Fibroblast of pulmonary artery (primary cell): Measurements from ENCODE around the gene DLGAP4.

Source experiments
- DNase-seq: peaks from one replicate; pipeline ENCODE4 v3.0.0-alpha.2; 2010; ENCODE audit warnings: low read depth
- H3K4me3 ChIP-seq: replicated peaks from 2 replicates; pipeline ENCODE4 v1.5.1; 2011; ENCODE audit warnings: low read depth, mild to moderate bottlenecking, control low read depth, low read length, moderate library complexity
- TF ChIP-seq, protein P1 (sequence below): IDR thresholded peaks from 2 replicates; pipeline ENCODE4 v1.5.1; 2011; ENCODE audit warnings: mild to moderate bottlenecking, control low read depth, low read length, inconsistent platforms; ENCODE audit errors: missing control alignments

The DLGAP4 gene

DNA sequence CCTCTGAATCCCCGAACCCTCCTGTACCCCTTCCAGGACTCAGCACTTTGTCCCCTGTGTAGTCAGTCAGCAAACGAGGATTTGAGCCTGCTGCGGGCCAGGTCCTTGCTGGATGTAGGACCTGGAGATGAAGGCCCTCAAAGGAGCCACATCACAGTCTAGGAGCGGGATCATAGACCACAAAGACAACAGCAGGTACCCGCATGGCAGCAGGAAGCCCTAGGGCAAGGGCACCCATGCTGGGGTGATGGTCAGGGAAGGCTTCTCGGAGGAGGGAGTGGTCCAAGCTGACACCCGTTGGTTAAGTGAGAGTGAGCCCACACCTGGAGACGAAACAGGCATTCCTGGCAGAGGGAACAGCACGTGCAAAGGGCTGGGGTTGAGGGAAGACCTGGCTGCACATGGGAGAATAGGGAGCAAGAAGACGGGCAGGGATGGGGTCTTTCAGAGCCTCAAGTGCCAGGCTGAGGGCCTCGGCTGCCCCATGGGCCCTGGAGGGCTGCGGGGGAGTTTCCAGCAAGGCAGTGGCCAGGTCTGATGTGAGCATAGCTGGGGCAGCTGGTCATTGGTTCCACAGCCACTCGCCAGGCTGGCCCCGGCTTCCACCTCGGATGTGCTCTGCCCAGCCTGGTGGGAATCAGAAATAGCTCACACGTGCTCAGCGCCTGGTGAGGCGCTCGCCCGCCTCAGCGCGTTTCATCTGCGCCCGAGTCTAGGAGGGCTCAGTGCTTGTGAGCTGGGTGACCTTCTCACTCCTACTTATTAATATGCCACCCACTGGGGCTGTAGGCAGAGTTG lies 15.0 kb downstream of the DLGAP4 start:
- no peak for DNase-seq
- no peak overlapping the region for H3K4me3 ChIP-seq
- TF ChIP-seq, protein P1, sequence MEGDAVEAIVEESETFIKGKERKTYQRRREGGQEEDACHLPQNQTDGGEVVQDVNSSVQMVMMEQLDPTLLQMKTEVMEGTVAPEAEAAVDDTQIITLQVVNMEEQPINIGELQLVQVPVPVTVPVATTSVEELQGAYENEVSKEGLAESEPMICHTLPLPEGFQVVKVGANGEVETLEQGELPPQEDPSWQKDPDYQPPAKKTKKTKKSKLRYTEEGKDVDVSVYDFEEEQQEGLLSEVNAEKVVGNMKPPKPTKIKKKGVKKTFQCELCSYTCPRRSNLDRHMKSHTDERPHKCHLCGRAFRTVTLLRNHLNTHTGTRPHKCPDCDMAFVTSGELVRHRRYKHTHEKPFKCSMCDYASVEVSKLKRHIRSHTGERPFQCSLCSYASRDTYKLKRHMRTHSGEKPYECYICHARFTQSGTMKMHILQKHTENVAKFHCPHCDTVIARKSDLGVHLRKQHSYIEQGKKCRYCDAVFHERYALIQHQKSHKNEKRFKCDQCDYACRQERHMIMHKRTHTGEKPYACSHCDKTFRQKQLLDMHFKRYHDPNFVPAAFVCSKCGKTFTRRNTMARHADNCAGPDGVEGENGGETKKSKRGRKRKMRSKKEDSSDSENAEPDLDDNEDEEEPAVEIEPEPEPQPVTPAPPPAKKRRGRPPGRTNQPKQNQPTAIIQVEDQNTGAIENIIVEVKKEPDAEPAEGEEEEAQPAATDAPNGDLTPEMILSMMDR, result no peak

DNA sequence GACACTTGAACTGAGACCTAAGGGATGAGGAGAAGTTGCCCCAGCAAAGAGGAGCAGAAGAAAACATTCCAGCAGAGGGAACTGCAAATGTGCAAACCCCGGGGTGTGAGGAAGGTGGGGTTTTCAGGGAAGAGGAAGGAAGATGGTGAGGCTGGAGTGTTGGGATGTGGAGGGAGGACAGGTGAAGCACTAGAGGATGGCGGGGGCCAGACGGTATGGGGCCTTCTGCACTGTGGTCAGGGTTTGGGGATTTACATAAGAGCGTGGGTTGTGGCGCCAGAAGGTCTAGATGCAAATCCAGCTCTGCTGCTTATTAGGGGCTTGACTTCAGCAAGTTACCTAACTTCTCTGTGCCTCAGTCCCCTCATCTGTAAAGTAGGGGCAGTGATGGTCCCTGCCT lies 16.0 kb downstream of the DLGAP4 start:
- DNase-seq, result no peak
- H3K4me3 ChIP-seq, result no peak overlapping the region
- TF ChIP-seq, protein P1, result no peak

DNA sequence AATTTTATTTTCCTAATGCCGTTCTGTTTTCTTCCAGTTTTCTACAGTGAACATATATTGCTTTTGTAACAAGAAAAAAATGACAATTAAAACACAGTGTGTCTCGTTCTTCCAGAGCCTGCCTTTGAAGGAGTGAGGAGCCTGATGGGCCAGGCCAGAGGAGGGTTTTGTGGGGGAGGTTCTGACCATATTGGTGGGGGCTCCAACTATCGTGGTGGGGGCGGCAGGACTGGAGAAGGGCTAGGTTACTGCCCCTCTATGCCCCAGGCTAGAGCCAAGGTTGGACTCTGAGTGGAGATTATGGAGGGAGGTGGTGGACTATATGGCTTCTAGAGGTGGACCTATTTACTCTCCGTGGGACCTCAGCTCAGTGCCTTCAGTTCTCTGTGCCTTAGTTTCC lies 24.0 kb downstream of the DLGAP4 start:
- no peak overlapping the region for H3K4me3 ChIP-seq
- no peak for DNase-seq
- TF ChIP-seq, protein P1, result no peak

DNA sequence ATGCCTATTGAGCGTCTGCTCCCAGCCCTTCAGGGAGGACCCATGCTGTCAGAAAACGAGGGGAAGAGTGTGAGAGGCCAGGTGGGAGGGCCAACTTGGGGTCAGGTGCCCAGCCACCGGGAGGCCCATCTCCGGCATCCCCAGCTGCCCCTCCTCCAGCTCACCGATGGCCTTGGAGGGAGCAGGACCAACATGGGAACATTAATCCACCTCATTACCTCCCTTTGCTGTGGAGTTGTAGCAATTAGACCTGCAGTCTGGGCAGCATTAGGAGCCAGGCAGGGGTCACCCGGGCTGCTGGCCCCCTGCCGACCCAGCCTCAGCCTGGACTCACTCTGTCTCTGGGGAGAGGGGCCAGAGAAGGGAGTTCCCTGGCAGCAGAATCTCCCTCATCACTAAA lies 25.1 kb downstream of the DLGAP4 start:
- no peak overlapping the region for H3K4me3 ChIP-seq
- TF ChIP-seq, protein P1, result no peak
- DNase-seq, result no peak

DNA sequence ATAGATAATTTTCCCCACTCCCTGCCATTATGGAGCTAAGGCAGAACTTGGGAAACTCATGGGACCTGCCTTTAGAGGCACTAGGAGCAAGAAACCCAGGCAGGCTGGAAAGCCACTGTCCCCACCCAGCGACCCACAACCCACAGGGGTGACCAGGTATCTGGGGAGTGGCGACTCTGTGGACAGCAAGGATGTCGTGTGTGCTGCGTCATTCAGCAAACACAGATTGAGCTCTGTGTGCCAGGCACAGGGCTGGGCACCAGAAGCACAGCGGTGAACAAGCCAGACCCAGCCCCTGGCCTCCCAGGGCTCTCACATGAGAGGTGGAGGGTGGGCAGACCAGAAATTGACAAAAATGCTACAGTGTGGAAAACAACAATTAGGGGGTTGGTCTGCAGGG lies 27.7 kb downstream of the DLGAP4 start:
- TF ChIP-seq, protein P1, result no peak
- H3K4me3 ChIP-seq, result no peak overlapping the region
- no peak for DNase-seq

DNA sequence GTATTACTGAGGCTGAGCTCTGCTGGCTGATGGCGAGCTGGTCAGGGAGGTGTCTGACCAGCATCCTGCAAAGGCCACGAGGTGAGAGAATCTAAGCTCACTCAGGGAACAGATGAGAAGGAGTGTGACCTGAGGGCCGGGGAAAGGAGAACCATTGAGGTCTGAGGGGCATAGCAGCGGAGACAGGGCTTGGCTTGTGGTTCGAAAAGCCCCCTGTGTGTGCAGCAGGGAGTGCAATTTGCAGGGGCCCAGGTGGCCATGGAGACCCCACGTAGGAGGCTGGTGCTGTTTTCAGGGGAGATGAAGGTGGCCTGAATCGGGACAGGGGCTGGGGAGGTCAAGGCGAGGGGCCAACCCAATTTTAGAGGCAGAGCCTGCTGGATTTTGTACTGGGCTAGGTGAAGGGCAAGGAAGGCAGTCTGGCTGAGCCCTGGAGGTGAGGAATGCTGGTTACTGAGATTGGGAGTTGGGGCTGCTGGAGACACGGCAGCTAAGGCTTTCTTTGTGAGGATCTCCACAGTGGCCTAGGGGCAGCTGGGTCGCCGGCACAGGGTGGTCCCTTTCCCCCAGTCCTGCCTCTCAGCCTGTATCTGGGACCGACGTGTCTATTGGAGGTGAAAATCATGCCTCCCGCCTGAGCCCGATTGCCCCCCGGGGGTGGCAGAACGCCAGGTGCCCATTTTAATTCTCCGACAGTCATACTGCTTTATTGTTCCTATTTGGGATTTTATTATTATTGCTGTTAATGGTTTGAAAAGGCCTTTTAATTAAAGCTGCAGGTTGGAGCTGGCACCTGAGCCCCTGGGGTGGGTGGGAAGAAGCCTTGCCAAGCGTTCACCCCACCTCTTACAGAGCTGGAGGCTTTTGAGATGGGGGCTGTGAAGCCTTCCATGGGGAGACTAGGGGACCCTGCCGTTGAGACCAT lies 28.4 kb downstream of the DLGAP4 start:
- TF ChIP-seq, protein P1, result no peak
- H3K4me3 ChIP-seq, result no peak overlapping the region
- DNase-seq, result no peak
